Measurements from ENCODE around the gene TXNDC11.
"Not testable (repeated sequence)": the region's sequence is repeated elsewhere in the genome, so short reads cannot be mapped to it uniquely, and the experiment has no call there.

Gene TXNDC11, protein sequence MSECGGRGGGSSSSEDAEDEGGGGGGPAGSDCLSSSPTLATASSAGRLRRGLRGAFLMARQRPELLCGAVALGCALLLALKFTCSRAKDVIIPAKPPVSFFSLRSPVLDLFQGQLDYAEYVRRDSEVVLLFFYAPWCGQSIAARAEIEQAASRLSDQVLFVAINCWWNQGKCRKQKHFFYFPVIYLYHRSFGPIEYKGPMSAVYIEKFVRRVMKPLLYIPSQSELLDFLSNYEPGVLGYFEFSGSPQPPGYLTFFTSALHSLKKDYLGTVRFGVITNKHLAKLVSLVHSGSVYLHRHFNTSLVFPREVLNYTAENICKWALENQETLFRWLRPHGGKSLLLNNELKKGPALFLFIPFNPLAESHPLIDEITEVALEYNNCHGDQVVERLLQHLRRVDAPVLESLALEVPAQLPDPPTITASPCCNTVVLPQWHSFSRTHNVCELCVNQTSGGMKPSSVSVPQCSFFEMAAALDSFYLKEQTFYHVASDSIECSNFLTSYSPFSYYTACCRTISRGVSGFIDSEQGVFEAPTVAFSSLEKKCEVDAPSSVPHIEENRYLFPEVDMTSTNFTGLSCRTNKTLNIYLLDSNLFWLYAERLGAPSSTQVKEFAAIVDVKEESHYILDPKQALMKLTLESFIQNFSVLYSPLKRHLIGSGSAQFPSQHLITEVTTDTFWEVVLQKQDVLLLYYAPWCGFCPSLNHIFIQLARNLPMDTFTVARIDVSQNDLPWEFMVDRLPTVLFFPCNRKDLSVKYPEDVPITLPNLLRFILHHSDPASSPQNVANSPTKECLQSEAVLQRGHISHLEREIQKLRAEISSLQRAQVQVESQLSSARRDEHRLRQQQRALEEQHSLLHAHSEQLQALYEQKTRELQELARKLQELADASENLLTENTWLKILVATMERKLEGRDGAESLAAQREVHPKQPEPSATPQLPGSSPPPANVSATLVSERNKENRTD

DNA sequence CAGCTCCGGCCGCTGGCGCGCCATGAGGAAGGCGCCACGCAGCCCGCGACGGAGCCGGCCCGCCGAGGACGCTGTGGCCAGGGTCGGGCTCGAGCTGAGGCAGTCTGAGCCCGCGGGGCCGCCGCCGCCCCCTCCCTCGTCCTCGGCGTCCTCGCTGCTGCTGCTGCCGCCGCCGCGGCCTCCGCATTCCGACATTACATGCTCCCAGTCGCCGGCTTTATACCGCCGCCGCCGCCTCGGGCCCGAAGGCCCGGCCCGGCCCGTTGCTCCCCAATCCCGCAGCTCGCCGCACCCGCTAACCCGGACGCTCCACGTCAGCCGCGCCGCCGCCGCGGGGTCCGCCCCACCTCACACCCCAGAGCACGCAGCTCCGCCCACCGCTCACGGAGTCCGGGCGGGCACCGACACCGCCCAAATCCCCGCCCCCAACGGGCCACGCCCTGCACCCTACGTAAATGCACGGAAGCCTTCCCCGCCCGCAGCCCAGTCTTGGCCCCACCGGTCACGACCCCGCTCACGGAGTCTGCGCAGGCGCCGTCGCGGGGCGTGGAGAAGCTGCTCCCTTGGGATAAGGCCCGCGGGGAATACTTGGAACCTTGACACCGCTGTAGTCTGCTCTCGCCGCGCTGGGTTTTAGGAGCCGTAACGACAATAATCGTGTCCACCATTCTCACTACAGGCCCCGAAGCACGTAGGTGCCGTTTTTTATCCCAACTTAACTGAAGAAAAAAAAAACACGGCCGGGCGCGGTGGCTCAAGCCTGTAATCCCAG lies at the start of gene TXNDC11:
Gene TXNDC11, minus strand, starts transcription at position 322 of the 772 bp plus-strand sequence. Its CDS starts 127 bp downstream, at position 195.
- H3K36me3 ChIP-seq (ENCODE audit: insufficient read depth), result no peaks in the 10 kb centered on the region
- H3K27ac ChIP-seq, result peak within 1 kb of the TSS; percentile 73
- no peak within 1 kb of the TSS for H3K4me3 ChIP-seq (IDR thresholded peaks at IDR 0.05; ENCODE audit: insufficient read depth, low read depth, low read length)
- peak within 1 kb of the TSS; percentile 73 for H2AFZ ChIP-seq (ENCODE audit: low read depth)
- H3K27me3 ChIP-seq (ENCODE audit: insufficient read depth, low read depth), result no peaks in the 10 kb centered on the region
- H3K4me2 ChIP-seq, result peak within 1 kb of the TSS; percentile 80
- peak within 1 kb of the TSS; percentile 90 for H3K9ac ChIP-seq
- peaks cover 77% of the 10 kb centered on the region for H3K4me1 ChIP-seq (ENCODE audit: low read depth, poor library complexity, severe bottlenecking)
- H4K20me1 ChIP-seq (ENCODE audit: insufficient read depth), result no peaks in the 10 kb centered on the region
- H3K79me2 ChIP-seq (ENCODE audit: insufficient read depth, low read depth), result peaks cover 46% of the 10 kb centered on the region
- TF ChIP-seq, protein P1, sequence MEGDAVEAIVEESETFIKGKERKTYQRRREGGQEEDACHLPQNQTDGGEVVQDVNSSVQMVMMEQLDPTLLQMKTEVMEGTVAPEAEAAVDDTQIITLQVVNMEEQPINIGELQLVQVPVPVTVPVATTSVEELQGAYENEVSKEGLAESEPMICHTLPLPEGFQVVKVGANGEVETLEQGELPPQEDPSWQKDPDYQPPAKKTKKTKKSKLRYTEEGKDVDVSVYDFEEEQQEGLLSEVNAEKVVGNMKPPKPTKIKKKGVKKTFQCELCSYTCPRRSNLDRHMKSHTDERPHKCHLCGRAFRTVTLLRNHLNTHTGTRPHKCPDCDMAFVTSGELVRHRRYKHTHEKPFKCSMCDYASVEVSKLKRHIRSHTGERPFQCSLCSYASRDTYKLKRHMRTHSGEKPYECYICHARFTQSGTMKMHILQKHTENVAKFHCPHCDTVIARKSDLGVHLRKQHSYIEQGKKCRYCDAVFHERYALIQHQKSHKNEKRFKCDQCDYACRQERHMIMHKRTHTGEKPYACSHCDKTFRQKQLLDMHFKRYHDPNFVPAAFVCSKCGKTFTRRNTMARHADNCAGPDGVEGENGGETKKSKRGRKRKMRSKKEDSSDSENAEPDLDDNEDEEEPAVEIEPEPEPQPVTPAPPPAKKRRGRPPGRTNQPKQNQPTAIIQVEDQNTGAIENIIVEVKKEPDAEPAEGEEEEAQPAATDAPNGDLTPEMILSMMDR (conservative IDR thresholded peaks at IDR 0.05; ENCODE audit: low read depth, low read length), result no peak

DNA sequence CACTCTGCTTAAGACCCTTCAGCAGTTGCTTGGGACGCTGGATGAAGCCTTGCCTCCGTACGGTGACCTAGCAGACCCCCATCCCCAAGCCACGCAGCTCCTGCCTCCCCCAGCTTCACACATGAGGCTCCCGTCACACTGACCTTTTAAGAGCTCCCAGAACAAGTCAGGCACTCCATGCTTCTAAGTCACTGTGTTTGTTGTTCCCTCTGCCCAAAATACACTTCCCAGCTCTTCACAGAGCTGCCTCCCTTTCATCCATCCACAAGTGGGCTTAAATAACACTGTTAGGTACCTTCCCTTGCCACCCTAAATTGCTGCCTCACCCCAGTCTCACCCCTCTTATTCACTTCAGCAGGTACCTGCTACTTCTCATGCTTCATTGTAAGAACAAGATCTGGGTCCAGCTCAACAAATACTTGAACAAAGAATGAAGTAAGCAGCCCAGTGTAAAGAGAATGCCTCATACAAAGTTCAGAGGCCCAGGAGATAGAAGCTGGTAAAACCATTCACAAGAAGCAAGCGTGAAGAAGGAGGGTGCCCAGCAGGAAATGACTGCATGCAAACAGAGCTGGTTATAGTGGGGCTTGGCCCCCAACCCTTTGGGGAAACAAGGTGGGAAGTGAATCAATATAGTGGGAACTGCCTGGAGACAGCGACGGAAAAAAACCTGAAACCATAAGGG lies 48.6 kb upstream of the TXNDC11 start:
- H4K20me1 ChIP-seq (ENCODE audit: insufficient read depth), result no peaks in the 10 kb centered on the region; the same call in 1 of the 2 replicates
- TF ChIP-seq, protein P1 (conservative IDR thresholded peaks at IDR 0.05; ENCODE audit: low read depth, low read length), result no peak
- H2AFZ ChIP-seq (ENCODE audit: low read depth), result no peak overlapping the region
- peaks cover 67% of the 10 kb centered on the region for H3K4me1 ChIP-seq (ENCODE audit: low read depth, poor library complexity, severe bottlenecking)
- no peaks in the 10 kb centered on the region for H3K27me3 ChIP-seq (ENCODE audit: insufficient read depth, low read depth)
- no peak overlapping the region for H3K4me2 ChIP-seq
- peaks cover 5% of the 10 kb centered on the region; the same call in 1 of the 2 replicates for H3K36me3 ChIP-seq (ENCODE audit: insufficient read depth)
- H3K27ac ChIP-seq, result no peak overlapping the region
- H3K9ac ChIP-seq, result no peak overlapping the region
- peaks cover 99% of the 10 kb centered on the region for H3K79me2 ChIP-seq (ENCODE audit: insufficient read depth, low read depth)
- no peak overlapping the region for H3K4me3 ChIP-seq (IDR thresholded peaks at IDR 0.05; ENCODE audit: insufficient read depth, low read depth, low read length)

DNA sequence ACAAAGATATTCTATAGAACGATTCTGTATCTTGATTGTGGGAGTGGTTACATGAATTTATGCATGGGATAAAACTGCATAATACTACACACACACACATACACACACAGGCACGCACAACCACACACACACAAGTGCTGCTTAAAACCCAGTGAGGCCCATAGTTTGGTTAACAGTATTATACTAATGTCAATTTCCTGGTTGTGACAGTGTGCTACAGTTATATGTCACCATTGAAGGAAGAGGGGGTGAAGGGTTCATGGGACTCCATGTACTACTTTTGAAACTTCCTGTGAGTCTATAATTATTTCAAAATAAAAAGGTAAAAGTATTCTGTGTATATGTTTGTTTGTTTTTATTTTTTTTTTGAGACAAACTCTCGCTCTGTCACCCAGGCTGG lies 46.3 kb upstream of the TXNDC11 start:
- Histone ChIP-seq H3K4me2 (no peak overlapping the region), H3K27me3 (ENCODE audit: insufficient read depth, low read depth) (no peaks in the 10 kb centered on the region), H2AFZ (ENCODE audit: low read depth) (no peak overlapping the region), H3K4me3 (IDR thresholded peaks at IDR 0.05; ENCODE audit: insufficient read depth, low read depth, low read length) (no peak overlapping the region), H3K27ac (no peak overlapping the region), H3K79me2 (ENCODE audit: insufficient read depth, low read depth) (peaks cover 98% of the 10 kb centered on the region), H3K4me1 (ENCODE audit: low read depth, poor library complexity, severe bottlenecking) (peaks cover 67% of the 10 kb centered on the region), H3K36me3 (ENCODE audit: insufficient read depth) (no peaks in the 10 kb centered on the region; the same call in 1 of the 2 replicates), H3K9ac (no peak overlapping the region), H4K20me1 (ENCODE audit: insufficient read depth) (no peaks in the 10 kb centered on the region; the same call in 1 of the 2 replicates)
- TF ChIP-seq, protein P1 (conservative IDR thresholded peaks at IDR 0.05; ENCODE audit: low read depth, low read length), result no peak

DNA sequence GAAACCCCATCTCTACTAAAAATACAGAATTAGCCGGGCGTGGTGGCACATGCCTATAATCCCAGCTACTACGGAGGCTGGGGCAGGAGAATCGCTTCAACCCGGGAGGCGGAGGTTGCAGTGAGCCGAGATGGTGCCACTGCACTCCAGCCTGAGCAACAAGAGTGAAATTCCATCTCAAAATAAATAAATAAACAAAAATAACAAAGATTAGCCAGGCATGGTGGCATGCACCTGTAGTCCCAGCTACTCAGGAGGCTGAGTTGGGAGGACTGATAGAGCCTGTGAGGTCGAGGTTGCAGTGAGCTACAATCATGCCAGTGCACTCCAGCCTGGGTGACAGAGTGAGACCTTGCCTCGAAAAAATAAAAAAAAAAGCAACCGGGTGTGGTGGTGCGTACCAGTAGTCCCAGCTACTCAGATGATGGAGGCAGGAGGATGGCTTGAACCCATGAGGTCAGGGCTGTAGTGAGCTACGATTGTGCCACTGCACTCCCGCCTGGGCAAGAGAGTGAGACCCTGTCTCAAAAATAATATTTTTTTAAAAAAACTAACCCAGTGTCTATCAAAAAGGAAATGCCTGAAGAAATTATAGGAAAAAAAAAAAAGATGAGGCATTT lies 42.4 kb upstream of the TXNDC11 start:
- H3K4me1 ChIP-seq (ENCODE audit: low read depth, poor library complexity, severe bottlenecking), result peaks cover 74% of the 10 kb centered on the region
- H2AFZ ChIP-seq (ENCODE audit: low read depth), result not testable (repeated sequence)
- H3K27ac ChIP-seq, result peak overlapping the region; percentile 62; the same call in 1 of the 2 replicates

DNA sequence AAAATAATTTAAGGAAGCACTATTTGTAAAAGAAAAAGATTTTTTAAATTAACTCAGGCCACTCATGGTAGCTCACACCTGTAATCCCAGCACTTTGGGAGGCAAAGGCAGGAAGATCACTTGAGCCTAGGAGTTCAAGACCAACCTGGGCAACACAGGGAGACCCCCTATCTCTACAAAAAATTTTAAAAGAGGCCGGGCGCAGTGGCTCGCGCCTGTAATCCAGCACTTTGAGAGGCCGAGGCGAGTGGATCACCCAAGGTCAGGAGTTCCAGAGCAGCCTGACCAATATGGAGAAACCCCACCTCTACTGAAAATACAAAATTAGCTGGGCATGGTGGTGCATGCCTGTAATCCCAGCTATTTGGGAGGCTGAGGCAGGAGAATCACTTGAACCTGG lies 41.7 kb upstream of the TXNDC11 start:
- H3K79me2 ChIP-seq (ENCODE audit: insufficient read depth, low read depth), result peaks cover 87% of the 10 kb centered on the region
- not testable (repeated sequence) for H3K27me3 ChIP-seq (ENCODE audit: insufficient read depth, low read depth); H3K36me3 ChIP-seq (ENCODE audit: insufficient read depth); H3K4me3 ChIP-seq (IDR thresholded peaks at IDR 0.05; ENCODE audit: insufficient read depth, low read depth, low read length); H3K9ac ChIP-seq; H4K20me1 ChIP-seq (ENCODE audit: insufficient read depth); H2AFZ ChIP-seq (ENCODE audit: low read depth)
- H3K4me2 ChIP-seq, result peak overlapping the region; percentile 83
- peaks cover 71% of the 10 kb centered on the region for H3K4me1 ChIP-seq (ENCODE audit: low read depth, poor library complexity, severe bottlenecking)
- peak overlapping the region; percentile 62; the same call in 1 of the 2 replicates for H3K27ac ChIP-seq

More for the DNA sequence above, 42.4 kb upstream of the TXNDC11 start:
- Histone ChIP-seq H3K79me2 (ENCODE audit: insufficient read depth, low read depth) (peaks cover 89% of the 10 kb centered on the region), H3K4me2 (peak overlapping the region; percentile 83; the same call in 1 of the 2 replicates)
- not testable (repeated sequence) for H3K27me3 ChIP-seq (ENCODE audit: insufficient read depth, low read depth); H4K20me1 ChIP-seq (ENCODE audit: insufficient read depth); H3K9ac ChIP-seq; H3K36me3 ChIP-seq (ENCODE audit: insufficient read depth); H3K4me3 ChIP-seq (IDR thresholded peaks at IDR 0.05; ENCODE audit: insufficient read depth, low read depth, low read length)
